NK-92 (cell line): ENCODE results near the gene ZMYM4.
"Not testable (repeated sequence)": the region's sequence is repeated elsewhere in the genome, so short reads cannot be mapped to it uniquely, and the experiment has no call there.

Source experiments
- DNase-seq: peaks from one replicate; lab custom pipeline; 2025; ENCODE audit not compliant: unreplicated experiment; lab: John Stamatoyannopoulos, UW

The ZMYM4 gene

DNA sequence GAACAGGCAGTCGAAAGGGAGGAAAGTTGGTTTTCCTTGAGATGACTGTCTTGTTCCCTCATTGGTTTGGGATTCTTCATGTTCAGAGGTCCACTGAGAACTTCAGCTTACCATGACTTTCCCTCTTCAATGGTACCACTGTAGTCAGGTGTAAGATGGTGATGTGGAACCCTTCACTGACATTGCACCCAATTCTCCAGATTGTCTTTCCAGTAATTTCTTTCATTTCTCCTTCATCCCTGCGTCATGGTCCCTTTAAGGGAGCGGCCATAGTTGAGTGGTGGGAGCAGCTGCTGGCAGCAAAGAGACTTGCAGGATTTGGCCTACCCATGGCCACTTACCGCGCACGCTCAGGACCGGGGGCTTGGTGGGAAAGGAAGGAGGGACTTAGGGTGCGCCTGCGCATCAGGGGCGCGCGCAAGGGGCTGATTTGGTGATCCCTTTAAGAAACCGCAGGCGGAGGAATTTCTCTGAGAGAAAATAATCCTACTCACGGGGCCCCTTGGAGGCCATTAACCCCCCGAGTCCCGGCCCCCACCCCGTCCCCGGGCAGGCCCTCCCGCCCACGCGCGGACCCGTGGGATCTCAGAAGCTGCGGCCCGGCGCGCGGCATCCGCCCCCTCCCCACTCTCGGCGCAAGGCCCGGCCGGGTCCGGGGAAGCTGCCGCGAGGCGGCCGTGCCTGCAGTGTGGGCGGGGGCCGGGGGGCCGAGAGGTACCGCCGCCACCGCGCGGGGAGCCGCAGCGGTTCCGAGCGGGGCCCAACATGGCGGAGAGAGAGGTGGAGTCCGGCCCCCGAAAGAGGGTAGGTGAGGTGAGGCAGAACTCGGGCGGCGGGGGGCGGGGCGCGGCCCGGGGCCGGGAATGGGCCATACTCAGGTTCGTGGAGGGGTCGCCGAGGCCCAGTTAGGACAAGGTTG lies at the start of gene ZMYM4:
TSS of gene ZMYM4 (plus strand) at position 428 of the 919 bp plus-strand sequence. CDS start at position 766, 338 bp downstream.
- no peak for DNase-seq

DNA sequence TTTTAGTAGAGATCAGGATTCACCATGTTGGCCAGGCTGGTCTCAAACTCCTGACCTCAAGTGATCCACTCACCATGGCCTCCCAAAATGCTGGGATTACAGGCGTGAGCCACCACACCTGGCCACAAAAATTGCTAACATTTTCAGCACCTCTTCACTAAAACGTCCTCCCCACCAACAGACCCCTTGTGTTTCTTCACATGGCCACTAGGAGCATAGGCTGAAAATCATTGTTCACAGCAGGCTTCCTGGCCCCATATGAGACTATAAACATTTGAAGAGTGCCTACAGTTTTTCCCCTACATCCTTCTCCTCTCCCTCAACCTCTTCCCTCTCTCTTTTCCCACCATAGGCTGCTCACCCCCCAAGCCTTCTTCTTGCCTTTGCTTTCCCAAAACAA lies 47.5 kb upstream of the ZMYM4 start:
- no peak for DNase-seq

- DNase-seq: no peak
Observed at GRCh38 chr1:35222322-35223083, 46.0 kb upstream of the ZMYM4 start.

DNA sequence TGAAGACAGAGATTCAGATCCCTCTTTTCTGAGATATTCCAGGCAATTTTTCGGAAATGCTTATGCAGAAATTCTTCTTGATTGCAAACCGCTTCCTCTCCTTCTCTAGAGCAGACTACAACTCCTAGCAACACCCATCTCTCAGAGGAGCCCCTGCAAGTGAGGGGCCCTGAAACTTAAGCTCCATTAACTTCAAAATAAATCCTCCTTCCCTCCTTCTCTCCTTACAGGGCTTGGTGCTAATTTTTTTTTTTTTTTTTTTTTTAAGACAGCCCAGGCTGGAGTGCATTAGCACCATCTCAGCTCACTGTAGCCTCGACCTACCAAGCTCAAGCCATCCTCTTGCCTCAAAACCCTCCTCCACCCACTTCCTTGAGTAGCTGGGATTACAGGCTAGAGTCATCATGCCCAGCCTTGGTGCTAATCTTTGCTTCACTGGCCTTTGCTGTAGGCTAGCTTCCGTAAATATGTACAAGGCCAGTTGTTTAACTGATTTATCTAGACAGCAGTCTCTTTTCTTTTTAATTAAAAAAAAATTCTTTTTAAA lies 45.4 kb upstream of the ZMYM4 start:
- DNase-seq: no peak

- DNase-seq: no peak
Observed at GRCh38 chr1:35226546-35226945, 42.0 kb upstream of the ZMYM4 start.

DNA sequence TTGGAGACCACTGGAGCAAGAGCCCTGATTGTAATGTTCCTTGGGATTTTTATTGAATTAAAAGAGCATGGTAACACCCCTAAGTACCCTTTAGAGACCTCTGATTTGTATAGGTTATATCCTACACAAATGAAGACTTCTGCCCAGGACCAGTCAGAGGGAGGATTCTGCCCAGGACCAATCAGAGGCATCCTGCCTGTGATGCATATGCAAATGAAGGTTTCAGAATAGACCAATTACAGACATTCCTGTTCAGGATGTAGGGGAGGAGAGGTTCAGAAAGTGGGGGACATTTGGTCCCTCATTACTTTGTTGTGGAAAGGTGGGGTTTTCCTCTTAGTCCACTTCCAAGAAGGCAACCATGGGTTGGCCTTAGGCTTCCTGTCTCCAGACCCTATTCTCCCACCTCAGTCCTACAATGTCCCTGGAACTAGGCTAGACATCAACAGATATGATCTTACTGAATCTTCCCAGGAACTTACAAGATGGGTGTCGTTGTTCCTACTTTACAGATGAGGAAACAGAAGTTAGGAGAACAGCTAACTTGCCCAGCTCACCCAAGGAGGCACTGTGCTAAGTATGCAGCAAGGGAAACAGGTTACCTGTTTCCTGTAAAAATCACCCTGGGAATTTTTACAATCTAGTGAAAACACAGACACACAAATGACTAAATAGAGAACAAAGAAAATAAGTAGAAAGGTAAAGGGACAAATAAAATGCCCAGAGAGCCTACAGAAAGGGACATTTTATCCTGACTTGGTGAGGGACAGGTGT lies 38.7 kb upstream of the ZMYM4 start:
- no peak for DNase-seq

DNA sequence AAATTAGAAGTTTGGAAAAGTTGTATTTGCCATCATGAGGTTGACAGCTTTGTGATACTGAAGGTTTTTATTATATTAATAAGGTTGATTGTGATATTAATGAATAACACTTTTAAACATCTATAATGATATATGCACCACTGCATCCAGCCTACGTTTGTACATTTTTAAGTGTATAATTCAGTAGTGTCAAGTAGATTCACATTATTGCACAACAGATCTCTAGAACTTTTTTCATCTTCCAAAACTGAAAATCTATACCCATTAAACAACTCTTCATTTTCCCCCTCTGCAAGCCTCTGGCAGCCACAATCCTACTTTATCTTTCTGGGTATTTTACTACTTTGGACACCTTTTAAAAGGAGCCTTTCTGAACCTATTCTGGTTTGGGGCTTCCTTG lies 37.2 kb upstream of the ZMYM4 start:
- DNase-seq: no peak

DNA sequence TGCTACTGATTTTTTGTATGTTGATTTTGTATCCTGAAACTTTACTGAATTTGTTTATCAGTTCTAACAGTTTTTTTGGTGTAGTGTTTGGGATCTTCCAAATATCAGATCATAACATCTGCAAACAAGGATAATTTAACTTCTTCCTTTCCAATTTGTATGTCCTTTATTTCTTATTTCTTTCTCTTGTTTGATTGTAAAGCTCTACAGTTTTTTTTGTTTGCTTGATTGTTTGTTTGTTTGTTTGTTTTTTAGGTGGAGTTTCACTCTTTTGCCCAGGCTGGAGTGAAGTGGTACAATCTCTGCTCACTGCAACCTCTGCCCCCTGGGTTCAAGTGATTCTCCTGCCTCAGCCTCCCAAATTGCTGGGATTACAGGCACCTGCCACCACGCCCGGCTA lies 31.7 kb upstream of the ZMYM4 start:
- DNase-seq: not testable (repeated sequence)

GRCh38 chr1:35243691-35244090 lies 24.8 kb upstream of the ZMYM4 start:
- DNase-seq: no peak

GRCh38 chr1:35247256-35247655 lies 21.3 kb upstream of the ZMYM4 start:
- no peak for DNase-seq

GRCh38 chr1:35253941-35254340 lies 14.6 kb upstream of the ZMYM4 start:
- no peak for DNase-seq

- DNase-seq: no peak
Observed at GRCh38 chr1:35255276-35255675, 13.2 kb upstream of the ZMYM4 start.

GRCh38 chr1:35259561-35259960 lies 8.9 kb upstream of the ZMYM4 start:
- no peak for DNase-seq

- no peak for DNase-seq
Observed at GRCh38 chr1:35261412-35262120, 6.9 kb upstream of the ZMYM4 start.

- no peak for DNase-seq
Observed at GRCh38 chr1:35264035-35264434, 4.5 kb upstream of the ZMYM4 start.

DNA sequence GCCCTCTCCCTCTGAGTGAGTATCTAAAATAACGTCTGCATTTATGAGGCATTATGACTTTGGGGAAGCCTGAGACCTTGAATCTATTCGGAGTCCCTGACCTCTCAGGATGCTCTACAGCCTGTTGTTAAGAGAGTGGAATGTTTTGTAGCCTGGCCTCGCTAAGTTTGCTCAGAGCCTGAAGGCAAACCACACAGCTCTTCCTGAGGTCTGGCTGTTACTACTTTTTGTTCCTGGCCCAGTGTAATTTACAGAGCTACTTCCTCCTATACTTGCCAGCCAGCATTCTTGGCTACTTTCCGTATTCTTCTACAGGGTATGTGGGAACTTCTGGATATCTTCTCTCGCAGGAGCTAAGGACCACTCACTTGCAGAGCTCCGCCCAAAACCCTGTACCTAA lies 3.6 kb upstream of the ZMYM4 start:
- DNase-seq: no peak

DNA sequence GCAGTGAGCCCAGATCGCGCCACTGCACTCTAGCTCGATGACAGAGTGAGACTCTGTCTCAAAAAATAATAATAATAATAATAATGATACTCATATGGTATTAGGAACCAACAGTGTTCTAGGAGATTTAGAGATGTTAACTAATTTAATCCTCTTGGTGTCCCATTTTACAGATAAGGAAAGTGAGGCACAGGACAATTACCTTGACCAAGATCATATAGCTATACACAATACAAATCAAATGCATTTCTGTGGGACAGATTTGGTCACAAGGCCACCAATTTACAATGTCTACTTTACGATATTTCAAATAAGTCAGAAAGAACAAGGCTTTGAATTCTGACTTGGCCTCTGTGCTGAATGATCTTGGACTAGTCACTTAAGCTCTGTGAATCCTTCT lies 2.2 kb upstream of the ZMYM4 start:
- DNase-seq: no peak

- DNase-seq: no peak
Observed at GRCh38 chr1:35269201-35269988, 886 bp downstream of the ZMYM4 start.

- DNase-seq: no peak
Observed at GRCh38 chr1:35269989-35270289, 1.4 kb downstream of the ZMYM4 start.

GRCh38 chr1:35270836-35271235 lies 2.3 kb downstream of the ZMYM4 start:
- DNase-seq: no peak
